Measurements from ENCODE around the gene NUF2. TPM values are rescaled to one million over a fixed set of nuclear protein-coding genes. Genes with fewer than 3 reads are reported as not detected.

NUF2 gene
- total RNA-seq, 6 donors from 2014 or later: 0.69 to 6.3 (median 1.4) TPM

DNA sequence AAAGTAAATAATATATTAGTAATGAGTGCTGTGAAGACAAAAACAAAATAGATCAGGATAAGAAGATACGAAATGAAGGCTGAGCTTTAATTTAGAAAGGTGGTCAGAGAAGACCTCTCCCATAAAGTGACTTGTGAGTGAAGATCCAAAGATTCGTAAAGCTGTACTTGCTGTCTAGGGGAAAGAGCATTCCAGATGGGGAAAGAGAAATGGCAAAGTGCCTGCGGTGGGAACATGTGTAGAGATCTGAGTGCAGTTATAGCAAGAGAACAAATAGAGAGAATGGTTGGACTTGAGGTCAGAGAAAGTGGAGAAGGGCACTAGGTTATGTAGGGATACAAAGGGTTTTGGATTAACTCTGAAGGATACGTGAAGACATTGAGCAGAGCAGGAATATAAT, 60.6 kb downstream of the NUF2 start:
- Histone ChIP-seq H3K4me3 (no peak overlapping the region), H3K4me1 (no peaks in the 10 kb centered on the region)
- DNase-seq: no peak

DNA sequence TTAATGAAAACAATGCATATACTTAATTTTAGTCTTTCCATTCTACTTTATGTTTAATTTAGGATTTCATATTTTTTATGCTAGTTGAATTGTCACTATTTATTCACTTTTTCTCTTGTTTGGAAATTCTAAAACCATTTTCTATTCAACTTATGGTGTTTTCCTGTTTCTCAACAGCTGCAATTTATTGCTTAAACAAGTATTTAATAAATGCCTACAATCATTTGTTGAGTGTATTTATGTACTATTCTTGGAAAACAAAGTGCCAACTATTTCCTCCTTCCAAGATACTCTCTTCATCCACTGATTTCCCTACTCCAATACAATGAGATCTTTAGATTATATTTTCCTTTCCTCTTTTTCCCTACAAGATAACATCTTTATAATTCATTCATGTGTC, 65.4 kb downstream of the NUF2 start:
- no peaks in the 10 kb centered on the region for H3K9me3 ChIP-seq
- no peaks in the 10 kb centered on the region for H3K4me1 ChIP-seq
- H3K4me3 ChIP-seq: no peak overlapping the region
- H3K27ac ChIP-seq: no peak overlapping the region
- TF ChIP-seq, protein P1, sequence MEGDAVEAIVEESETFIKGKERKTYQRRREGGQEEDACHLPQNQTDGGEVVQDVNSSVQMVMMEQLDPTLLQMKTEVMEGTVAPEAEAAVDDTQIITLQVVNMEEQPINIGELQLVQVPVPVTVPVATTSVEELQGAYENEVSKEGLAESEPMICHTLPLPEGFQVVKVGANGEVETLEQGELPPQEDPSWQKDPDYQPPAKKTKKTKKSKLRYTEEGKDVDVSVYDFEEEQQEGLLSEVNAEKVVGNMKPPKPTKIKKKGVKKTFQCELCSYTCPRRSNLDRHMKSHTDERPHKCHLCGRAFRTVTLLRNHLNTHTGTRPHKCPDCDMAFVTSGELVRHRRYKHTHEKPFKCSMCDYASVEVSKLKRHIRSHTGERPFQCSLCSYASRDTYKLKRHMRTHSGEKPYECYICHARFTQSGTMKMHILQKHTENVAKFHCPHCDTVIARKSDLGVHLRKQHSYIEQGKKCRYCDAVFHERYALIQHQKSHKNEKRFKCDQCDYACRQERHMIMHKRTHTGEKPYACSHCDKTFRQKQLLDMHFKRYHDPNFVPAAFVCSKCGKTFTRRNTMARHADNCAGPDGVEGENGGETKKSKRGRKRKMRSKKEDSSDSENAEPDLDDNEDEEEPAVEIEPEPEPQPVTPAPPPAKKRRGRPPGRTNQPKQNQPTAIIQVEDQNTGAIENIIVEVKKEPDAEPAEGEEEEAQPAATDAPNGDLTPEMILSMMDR (IDR thresholded peaks at IDR 0.05): no peak
- TF ChIP-seq POLR2AphosphoS5 (IDR thresholded peaks at IDR 0.05) (no peak), EP300 (IDR thresholded peaks at IDR 0.05) (no peak), POLR2A (IDR thresholded peaks at IDR 0.05) (no peak)
- no peaks in the 10 kb centered on the region for H3K27me3 ChIP-seq
- DNase-seq: no peak
- no peaks in the 10 kb centered on the region for H3K36me3 ChIP-seq
- no peak for ATAC-seq (ENCODE audit: low FRiP score in 2 of 2)

More for the DNA sequence above, 60.6 kb downstream of the NUF2 start:
- H3K27ac ChIP-seq: no peak overlapping the region
- TF ChIP-seq POLR2AphosphoS5 (IDR thresholded peaks at IDR 0.05) (no peak), POLR2A (IDR thresholded peaks at IDR 0.05) (no peak), EP300 (IDR thresholded peaks at IDR 0.05) (no peak)
- TF ChIP-seq, protein P1 (IDR thresholded peaks at IDR 0.05): no peak
- H3K36me3 ChIP-seq: no peaks in the 10 kb centered on the region
- no peaks in the 10 kb centered on the region for H3K27me3 ChIP-seq
- H3K9me3 ChIP-seq: no peaks in the 10 kb centered on the region
- no peak for ATAC-seq (ENCODE audit: low FRiP score in 2 of 2)
- WGBS, 2 donors: 61 to 78% methylated on average over 4 of the region's 4 CpGs

DNA sequence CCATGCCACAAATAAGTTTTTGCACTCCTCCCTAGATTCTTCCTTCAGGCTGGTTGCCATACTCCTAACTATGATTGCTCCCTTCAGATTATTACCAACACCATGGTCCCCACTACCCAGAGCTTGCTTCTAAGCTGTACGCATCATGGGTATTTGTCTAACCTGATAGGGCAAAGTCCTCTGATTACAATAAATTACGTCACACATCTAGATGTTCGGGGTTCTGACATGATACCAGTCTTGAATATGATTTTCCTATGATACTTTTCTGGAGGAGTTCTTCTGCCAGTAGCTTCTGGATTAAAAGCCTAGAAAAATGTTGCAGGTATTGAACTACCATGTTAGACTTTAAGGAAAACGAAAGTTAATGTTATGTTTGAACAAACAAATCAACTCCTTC, 67.2 kb downstream of the NUF2 start:
- no peak overlapping the region for H3K4me3 ChIP-seq
- no peaks in the 10 kb centered on the region for H3K4me1 ChIP-seq
- no peak for ATAC-seq (ENCODE audit: low FRiP score in 2 of 2)
- H3K27me3 ChIP-seq: no peaks in the 10 kb centered on the region
- WGBS, 2 donors: 79 to 86% methylated on average over 4 of the region's 4 CpGs
- no peak for DNase-seq
- H3K9me3 ChIP-seq: no peaks in the 10 kb centered on the region
- no peaks in the 10 kb centered on the region for H3K36me3 ChIP-seq
- H3K27ac ChIP-seq: no peak overlapping the region
- TF ChIP-seq, protein P1 (IDR thresholded peaks at IDR 0.05): no peak
- TF ChIP-seq POLR2A (IDR thresholded peaks at IDR 0.05) (no peak), POLR2AphosphoS5 (IDR thresholded peaks at IDR 0.05) (no peak), EP300 (IDR thresholded peaks at IDR 0.05) (no peak)

DNA sequence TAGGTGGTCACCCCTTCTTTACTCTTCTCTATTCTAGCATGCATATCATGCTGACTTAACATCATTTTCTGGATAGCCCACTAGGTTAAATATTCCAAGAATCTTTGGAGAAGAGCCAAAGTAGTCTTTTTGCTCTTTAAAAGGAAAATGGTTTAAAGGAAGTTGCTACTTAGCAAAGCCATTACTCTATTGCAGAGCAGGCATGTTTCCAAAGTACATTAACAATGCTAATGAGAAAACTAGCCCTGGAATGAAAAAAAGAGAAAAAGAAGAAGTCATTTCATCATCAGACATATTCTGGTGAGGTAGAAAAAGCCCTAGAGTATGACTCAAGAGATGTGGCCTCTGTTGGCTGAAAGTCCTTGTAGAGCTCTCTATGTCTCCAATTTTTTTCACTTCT, 74.0 kb downstream of the NUF2 start:
- DNase-seq (no peak), ATAC-seq (ENCODE audit: low FRiP score in 2 of 2) (no peak)

More for the DNA sequence above, 74.0 kb downstream of the NUF2 start:
- TF ChIP-seq POLR2AphosphoS5 (IDR thresholded peaks at IDR 0.05): no peak
- TF ChIP-seq, protein P1 (IDR thresholded peaks at IDR 0.05): no peak
- TF ChIP-seq EP300 (IDR thresholded peaks at IDR 0.05): no peak
- no peak for TF ChIP-seq POLR2A (IDR thresholded peaks at IDR 0.05)
- H3K27ac ChIP-seq: no peak overlapping the region
- no peaks in the 10 kb centered on the region for H3K27me3 ChIP-seq
- no peaks in the 10 kb centered on the region for H3K9me3 ChIP-seq
- H3K36me3 ChIP-seq: no peaks in the 10 kb centered on the region
- H3K4me3 ChIP-seq: no peak overlapping the region
- H3K4me1 ChIP-seq: no peaks in the 10 kb centered on the region

All from upper lobe of left lung (tissue), 6 donors.